Endothelial cell of umbilical vein (primary cell): ENCODE results near the gene RAP1GDS1. TPM values are rescaled to one million over a fixed set of nuclear protein-coding genes. Genes with fewer than 3 reads are reported as not detected.

Source experiments
- BruUV-seq: library from RNA; stranded (reverse); fragments of 400-500 nt; replicated peaks from 2 replicates; lab custom pipeline; 2021; lab: Mats Ljungman, UMichigan
- CTCF ChIA-PET: fragments of 300-600, 350-600 bp; sonication (Branson Sonifier 250); formaldehyde crosslinking; loops from one replicate; lab custom pipeline; 2021; ENCODE audit warnings: antibody characterized with exemption, inconsistent platforms; lab: Charles Lee
- POLR2A ChIA-PET: fragments of 300-600, 350-600 bp; sonication (Branson Sonifier 250); formaldehyde crosslinking; loops from one replicate; lab custom pipeline; 2021; ENCODE audit warnings: antibody characterized with exemption, inconsistent platforms; lab: Charles Lee
- DNase-seq: peaks from one replicate; pipeline ENCODE4 v3.0.0-alpha.2; 2011; ENCODE audit warnings: low read depth, low spot score
- FAIRE-seq: peaks from 2 replicates; lab custom pipeline; 2011; peaks lifted over from hg19 to GRCh38; lab: Jason Lieb, UNC
- H2AFZ ChIP-seq: 2 replicates; pipeline ENCODE4 v1.6.0; 2012; ENCODE audit warnings: low read depth, low read length, control low read depth, inconsistent platforms
- H3K27ac ChIP-seq: 2 replicates; pipeline ENCODE4 v1.5.1; 2011; ENCODE audit warnings: low read depth, mild to moderate bottlenecking, control low read depth, low read length, moderate library complexity; ENCODE audit not compliant: insufficient read depth
- H3K27me3 ChIP-seq, 2 experiments: 2 replicates each; pipeline versions ENCODE4 v1.6.0 to v1.6.1; 2011; ENCODE audit warnings: low read length in 2 of 2, mixed read lengths in 1 of 2; ENCODE audit not compliant: control insufficient read depth in 2 of 2, insufficient read depth in 2 of 2
- H3K36me3 ChIP-seq, 2 experiments: 2 replicates in 1 of 2; 3 replicates in 1 of 2; pipeline ENCODE4 v1.5.1; 2011; ENCODE audit warnings: low read length in 2 of 2, mild to moderate bottlenecking in 1 of 2, moderate library complexity in 1 of 2; ENCODE audit not compliant: control insufficient read depth in 2 of 2, insufficient read depth in 2 of 2; ENCODE audit errors: extremely low read depth in 1 of 2
- H3K4me1 ChIP-seq: 3 replicates; pipeline ENCODE4 v1.5.1; 2011; ENCODE audit warnings: mild to moderate bottlenecking, low read length; ENCODE audit not compliant: control insufficient read depth, insufficient read depth; ENCODE audit errors: extremely low read depth
- H3K4me2 ChIP-seq: 2 replicates; pipeline ENCODE4 v1.6.1; 2011; ENCODE audit warnings: low read length, control low read depth, mixed read lengths; ENCODE audit not compliant: insufficient read depth
- H3K4me3 ChIP-seq, 3 experiments: fragments of 200-600 bp in 1 of 3; sonication (generic), shearing (Covaris generic) in 1 of 3; replicated peaks in 1 of 3; 2 replicates each; pipeline ENCODE4 v1.5.1; 2011 to 2016; ENCODE audit warnings: control low read depth in 3 of 3, low read length in 3 of 3, mild to moderate bottlenecking in 2 of 3, inconsistent platforms in 1 of 3, low read depth in 1 of 3, moderate library complexity in 1 of 3; ENCODE audit not compliant: insufficient read depth in 1 of 3
- H3K79me2 ChIP-seq: 2 replicates; pipeline ENCODE4 v1.6.0; 2012; ENCODE audit warnings: low read length, inconsistent platforms; ENCODE audit not compliant: control insufficient read depth, insufficient read depth
- H3K9ac ChIP-seq: replicated peaks from 2 replicates; pipeline ENCODE3; 2011; ENCODE audit warnings: low read length, control low read depth; ENCODE audit not compliant: insufficient read depth; ENCODE audit errors: extremely low read depth
- H3K9me1 ChIP-seq: replicated peaks from 3 replicates; pipeline ENCODE4 v1.6.0; 2011; ENCODE audit warnings: mild to moderate bottlenecking, low read length; ENCODE audit not compliant: control insufficient read depth, insufficient read depth; ENCODE audit errors: extremely low read depth
- H3K9me3 ChIP-seq: replicated peaks from 2 replicates; pipeline ENCODE4 v1.5.1; 2012; ENCODE audit warnings: low read length, inconsistent platforms; ENCODE audit not compliant: control insufficient read depth, insufficient read depth
- H4K20me1 ChIP-seq: replicated peaks from 2 replicates; pipeline ENCODE3; 2011; ENCODE audit warnings: mild to moderate bottlenecking, low read length; ENCODE audit not compliant: control insufficient read depth, insufficient read depth; ENCODE audit errors: extremely low read depth
- EZH2 ChIP-seq: IDR thresholded peaks from 2 replicates; pipeline ENCODE4 v1.6.1; 2012; ENCODE audit warnings: borderline replicate concordance, low read depth, mild to moderate bottlenecking, moderate library complexity, low read length, inconsistent platforms; ENCODE audit not compliant: severe bottlenecking
- FOS ChIP-seq: IDR thresholded peaks from 2 replicates; pipeline ENCODE4 v1.6.1; 2011; ENCODE audit warnings: mild to moderate bottlenecking, low read length, moderate library complexity, borderline replicate concordance; ENCODE audit not compliant: insufficient read depth
- GATA2 ChIP-seq: IDR thresholded peaks from 2 replicates; pipeline ENCODE4 v1.7.0; 2011; ENCODE audit warnings: low read depth, mild to moderate bottlenecking, moderate library complexity, mixed read lengths, low read length; ENCODE audit not compliant: insufficient read length, insufficient read depth
- JUN ChIP-seq: IDR thresholded peaks from 2 replicates; pipeline ENCODE4 v1.6.1; 2011; ENCODE audit warnings: borderline replicate concordance, low read depth; ENCODE audit not compliant: insufficient read length, insufficient read depth
- MYC ChIP-seq: IDR thresholded peaks from one replicate; pipeline ENCODE4 v1.6.1; 2011; ENCODE audit warnings: mild to moderate bottlenecking, low read depth, low read length
- POLR2A ChIP-seq: IDR thresholded peaks from 2 replicates; pipeline ENCODE4 v1.6.1; 2012; ENCODE audit warnings: low read depth, mild to moderate bottlenecking, control low read depth, low read length
- POLR2AphosphoS5 ChIP-seq: IDR thresholded peaks from 2 replicates; pipeline ENCODE4 v1.6.1; 2012; ENCODE audit warnings: low read depth, mild to moderate bottlenecking, control low read depth, low read length, moderate library complexity; ENCODE audit not compliant: insufficient read depth
- dilution Hi-C: fragments of 300-500 bp; cut with MboI; formaldehyde crosslinking; loops from one replicate; pipeline ENCODE4 v1.15.0; 2019; ENCODE audit warnings: low sequenced_read_pairs; ENCODE audit not compliant: extremely low pct_ligation_motif_present
- intact Hi-C: fragments of 100-400 bp; cut with micrococcal nuclease; formaldehyde crosslinking; loops from one replicate; pipeline ENCODE4 v1.10.0; 2022
- polyA plus RNA-seq, 4 experiments: library from polyadenylated mRNA; depleted of rRNA in 3 of 4; stranded (reverse) in 3 of 4; unstranded in 1 of 4; fragments of >200 nt; gene quantifications; 2 replicates each; pipeline versions ENCODE4 v1.2.1 to v1.2.3, GENCODE V29; 2011 to 2012; ENCODE audit warnings: missing spikeins in 1 of 4
- total RNA-seq: library from RNA; stranded (reverse); gene quantifications from 2 replicates; pipeline ENCODE4 v1.2.3, GENCODE V29; 2021
- TF ChIP-seq, protein P1 (sequence below): IDR thresholded peaks from 2 replicates; pipeline ENCODE4 v1.6.1; 2011; ENCODE audit not compliant: insufficient read depth, insufficient read length
- TF ChIP-seq, protein P2 (sequence below), 2 donors: IDR thresholded peaks; 1 replicate in 1 of 2; 2 replicates in 1 of 2; pipeline ENCODE4 v1.5.1; 2011; ENCODE audit warnings: low read length in 2 of 2, mild to moderate bottlenecking in 2 of 2, moderate library complexity in 2 of 2, control low read depth in 1 of 2, inconsistent platforms in 1 of 2, low read depth in 1 of 2; ENCODE audit not compliant: insufficient read depth in 1 of 2; ENCODE audit errors: extremely low read depth in 1 of 2

The RAP1GDS1 gene
- total and polyA plus RNA-seq, 2 donors (not counting 3 experiments of a cell fraction or from before 2014, with no cell fraction given) = 17.6 to 52.8 TPM

DNA sequence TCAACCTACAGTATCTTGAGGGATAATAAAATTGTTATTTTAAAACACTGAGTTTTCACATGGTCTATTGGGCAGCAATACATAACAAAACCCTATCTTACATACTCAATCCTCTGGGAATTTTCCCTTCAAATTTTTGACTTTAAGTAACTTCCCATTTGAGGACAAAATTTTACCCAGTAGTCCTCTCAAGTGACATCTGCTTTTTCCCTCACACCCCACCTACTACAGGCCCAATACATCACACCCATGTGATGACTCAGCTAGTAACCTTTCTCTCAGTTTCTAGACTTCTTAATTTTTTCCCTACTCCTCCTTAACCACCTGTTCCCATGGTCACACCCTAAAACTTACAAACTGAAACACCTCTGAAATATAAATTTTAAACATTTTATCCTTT, 12.2 kb upstream of the RAP1GDS1 start:
- dilution Hi-C loops = no loop called here
- Histone ChIP-seq H3K79me2 (no peaks in the 10 kb centered on the region), H3K4me3 (no peak overlapping the region), H3K9me1 (no peaks in the 10 kb centered on the region), H3K27me3 (peaks cover 0 to 2% of the 10 kb centered on the region in 2 experiments), H4K20me1 (no peaks in the 10 kb centered on the region), H3K27ac (no peak overlapping the region), H3K9me3 (no peaks in the 10 kb centered on the region), H3K36me3 (no peaks in the 10 kb centered on the region), H3K4me1 (no peaks in the 10 kb centered on the region), H3K9ac (no peak overlapping the region), H3K4me2 (no peak overlapping the region), H2AFZ (no peak overlapping the region)
- TF ChIP-seq, protein P1, sequence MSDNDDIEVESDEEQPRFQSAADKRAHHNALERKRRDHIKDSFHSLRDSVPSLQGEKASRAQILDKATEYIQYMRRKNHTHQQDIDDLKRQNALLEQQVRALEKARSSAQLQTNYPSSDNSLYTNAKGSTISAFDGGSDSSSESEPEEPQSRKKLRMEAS = no peak
- intact Hi-C loops = no loop called here
- ChIA-PET POLR2A (no interaction called here), CTCF (interaction anchor here (0.8 kb wide), 1 partner anchor 17 kb away, joined by 3 read pairs; no protein-coding TSS in a partner anchor)
- no peak for DNase-seq
- no TSS peak for BruUV-seq
- FAIRE-seq = no peak

DNA sequence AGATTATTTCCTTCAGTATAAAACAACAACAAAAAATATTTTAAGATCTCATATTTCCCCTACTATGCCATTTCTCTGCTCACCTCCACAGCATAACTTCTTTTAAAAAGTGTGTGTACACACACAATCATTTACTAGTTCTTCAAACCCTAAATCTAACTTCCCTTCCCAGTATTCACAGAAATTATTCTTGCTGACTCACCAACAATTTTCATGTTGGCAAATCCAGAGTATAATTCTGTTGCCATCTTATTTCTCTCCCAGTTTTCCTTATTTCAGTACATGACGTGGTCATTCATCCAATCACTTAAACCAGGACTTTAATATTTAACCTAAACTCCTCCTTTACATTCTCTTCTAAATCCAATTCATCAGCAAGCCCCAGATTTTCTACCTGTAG, 11.4 kb upstream of the RAP1GDS1 start:
- Histone ChIP-seq H3K9ac (no peak overlapping the region), H3K36me3 (no peaks in the 10 kb centered on the region), H3K27me3 (peaks cover 0 to 2% of the 10 kb centered on the region in 2 experiments), H3K9me3 (no peaks in the 10 kb centered on the region), H3K4me3 (no peak overlapping the region), H3K27ac (no peak overlapping the region), H2AFZ (no peak overlapping the region), H3K79me2 (no peaks in the 10 kb centered on the region), H3K4me1 (no peaks in the 10 kb centered on the region), H4K20me1 (no peaks in the 10 kb centered on the region), H3K9me1 (no peaks in the 10 kb centered on the region), H3K4me2 (no peak overlapping the region)
- no TSS peak for BruUV-seq
- dilution Hi-C loops = no loop called here
- intact Hi-C loops = no loop called here
- TF ChIP-seq EZH2 = no peak
- no peak for TF ChIP-seq POLR2A
- no peak for TF ChIP-seq POLR2AphosphoS5
- no peak for TF ChIP-seq JUN
- TF ChIP-seq, protein P1 = no peak
- TF ChIP-seq FOS = no peak
- TF ChIP-seq GATA2 = no peak
- TF ChIP-seq, protein P2, sequence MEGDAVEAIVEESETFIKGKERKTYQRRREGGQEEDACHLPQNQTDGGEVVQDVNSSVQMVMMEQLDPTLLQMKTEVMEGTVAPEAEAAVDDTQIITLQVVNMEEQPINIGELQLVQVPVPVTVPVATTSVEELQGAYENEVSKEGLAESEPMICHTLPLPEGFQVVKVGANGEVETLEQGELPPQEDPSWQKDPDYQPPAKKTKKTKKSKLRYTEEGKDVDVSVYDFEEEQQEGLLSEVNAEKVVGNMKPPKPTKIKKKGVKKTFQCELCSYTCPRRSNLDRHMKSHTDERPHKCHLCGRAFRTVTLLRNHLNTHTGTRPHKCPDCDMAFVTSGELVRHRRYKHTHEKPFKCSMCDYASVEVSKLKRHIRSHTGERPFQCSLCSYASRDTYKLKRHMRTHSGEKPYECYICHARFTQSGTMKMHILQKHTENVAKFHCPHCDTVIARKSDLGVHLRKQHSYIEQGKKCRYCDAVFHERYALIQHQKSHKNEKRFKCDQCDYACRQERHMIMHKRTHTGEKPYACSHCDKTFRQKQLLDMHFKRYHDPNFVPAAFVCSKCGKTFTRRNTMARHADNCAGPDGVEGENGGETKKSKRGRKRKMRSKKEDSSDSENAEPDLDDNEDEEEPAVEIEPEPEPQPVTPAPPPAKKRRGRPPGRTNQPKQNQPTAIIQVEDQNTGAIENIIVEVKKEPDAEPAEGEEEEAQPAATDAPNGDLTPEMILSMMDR (IDR thresholded peaks at IDR 0.05; ENCODE audit: extremely low read depth in 1 of 2, insufficient read depth in 1 of 2, low read depth in 1 of 2, low read length in 2 of 2) = no peak
- TF ChIP-seq MYC = no peak
- ChIA-PET POLR2A (no interaction called here), CTCF (no interaction called here)
- DNase-seq (no peak), FAIRE-seq (no peak)
